NT2/D1 (cell line): ENCODE measurements around the gene RABGAP1.

Experiments
- SUZ12 ChIP-seq: IDR thresholded peaks from 2 replicates; pipeline ENCODE4 v1.6.1; 2011; ENCODE audit not compliant: insufficient read length, insufficient read depth; ENCODE audit errors: extremely low read depth
- YY1 ChIP-seq: IDR thresholded peaks from 2 replicates; pipeline ENCODE4 v1.6.1; 2011; ENCODE audit not compliant: insufficient read length, insufficient read depth
- ZNF274 ChIP-seq: IDR thresholded peaks from 2 replicates; pipeline ENCODE4 v1.6.1; 2011; ENCODE audit warnings: mild to moderate bottlenecking, low read depth, low read length

DNA sequence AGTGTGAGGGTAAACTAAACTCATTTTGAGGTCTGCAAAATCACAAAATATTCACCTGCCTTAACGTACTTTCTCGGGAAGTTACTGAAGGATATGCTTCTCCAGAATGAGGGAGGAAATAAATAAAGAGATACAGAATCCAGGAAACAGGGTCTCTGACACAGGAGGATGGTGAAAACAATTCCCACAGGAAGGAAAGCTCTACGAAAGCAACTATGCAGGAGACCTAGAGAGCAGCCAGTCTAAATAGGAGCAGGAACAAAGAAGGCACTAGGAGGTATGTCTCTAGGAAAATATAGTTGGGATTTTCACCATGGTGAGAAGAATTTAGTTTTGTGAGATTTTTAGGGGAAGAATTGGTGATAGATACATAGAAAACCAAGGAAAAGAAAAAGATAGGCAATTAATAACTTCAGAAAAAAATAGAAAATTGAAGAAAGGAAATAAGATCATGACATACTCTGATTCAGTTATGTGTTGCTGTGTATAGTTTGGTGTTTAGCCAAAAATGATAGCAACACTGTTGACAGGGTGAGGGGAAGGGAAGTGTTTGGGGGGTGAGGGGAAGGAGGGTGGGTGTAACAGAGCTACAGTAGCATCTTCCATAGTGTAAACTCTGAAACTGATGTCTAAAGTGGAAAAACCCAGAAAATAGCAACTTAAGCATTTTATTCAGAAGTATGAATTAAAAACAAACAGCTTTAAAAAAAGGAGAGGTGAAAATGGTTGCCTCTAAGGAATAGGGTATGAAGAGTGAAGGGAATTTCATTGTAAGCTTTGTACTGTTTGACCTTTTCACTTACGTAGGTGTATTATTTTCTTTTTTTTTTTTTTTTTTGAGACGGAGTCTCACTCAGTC is 102.5 kb downstream of the RABGAP1 start:
- TF ChIP-seq ZNF274 (no peak), YY1 (no peak), SUZ12 (no peak)
